ENCODE results near the gene METTL25B.

METTL25B gene

GRCh38 chr1:156727492-156727891, 777 bp upstream of the METTL25B start:
- no peaks in the 10 kb centered on the region for H3K9me3 ChIP-seq (ENCODE audit: control insufficient read depth, low read length)
- peaks cover 22% of the 10 kb centered on the region for H3K36me3 ChIP-seq (ENCODE audit: control insufficient read depth, insufficient read depth, low read length)
- 67 to 70% methylated on average over 7 of the region's 7 CpGs for WGBS, 2 experiments
- H3K4me3 ChIP-seq (ENCODE audit: insufficient read depth, low read depth, low read length), result peak overlapping the region; percentile 100
- no peaks in the 10 kb centered on the region for H3K27me3 ChIP-seq (ENCODE audit: control insufficient read depth, insufficient read depth, low read length, poor library complexity, severe bottlenecking)
- no peak overlapping the region for H3K27ac ChIP-seq (ENCODE audit: insufficient read depth, low read depth, low read length, poor library complexity, severe bottlenecking)
- H3K4me1 ChIP-seq (ENCODE audit: control insufficient read depth, insufficient read depth, low read length), result peaks cover 26% of the 10 kb centered on the region

- Histone ChIP-seq H3K9me3 (ENCODE audit: control insufficient read depth, low read length) (no peaks in the 10 kb centered on the region), H3K4me3 (ENCODE audit: insufficient read depth, low read depth, low read length) (peak within 1 kb of the TSS; percentile 100), H3K27ac (ENCODE audit: insufficient read depth, low read depth, low read length, poor library complexity, severe bottlenecking) (peak within 1 kb of the TSS; percentile 92), H3K4me1 (ENCODE audit: control insufficient read depth, insufficient read depth, low read length) (peaks cover 26% of the 10 kb centered on the region), H3K36me3 (ENCODE audit: control insufficient read depth, insufficient read depth, low read length) (peaks cover 9% of the 10 kb centered on the region), H3K27me3 (ENCODE audit: control insufficient read depth, insufficient read depth, low read length, poor library complexity, severe bottlenecking) (no peaks in the 10 kb centered on the region)
- 4% methylated on average over 57 of the region's 57 CpGs for WGBS, 2 experiments
Observed at GRCh38 chr1:156728599-156729462, 562 bp downstream of the METTL25B start, which contains the start of gene ISG20L2. TSS of gene ISG20L2 (minus strand) at chr1:156728766. CDS start at chr1:156727652, 1,114 bp downstream.

GRCh38 chr1:156733989-156734584, 5.8 kb downstream of the METTL25B start:
- peaks cover 2% of the 10 kb centered on the region for H3K4me1 ChIP-seq (ENCODE audit: control insufficient read depth, insufficient read depth, low read length)
- H3K9me3 ChIP-seq (ENCODE audit: control insufficient read depth, low read length), result no peaks in the 10 kb centered on the region
- no peaks in the 10 kb centered on the region for H3K27me3 ChIP-seq (ENCODE audit: control insufficient read depth, insufficient read depth, low read length, poor library complexity, severe bottlenecking)
- H3K4me3 ChIP-seq (ENCODE audit: insufficient read depth, low read depth, low read length), result no peak overlapping the region
- no peak overlapping the region for H3K27ac ChIP-seq (ENCODE audit: insufficient read depth, low read depth, low read length, poor library complexity, severe bottlenecking)
- WGBS, 2 experiments, result 95 to 96% methylated on average over 20 of the region's 20 CpGs
- H3K36me3 ChIP-seq (ENCODE audit: control insufficient read depth, insufficient read depth, low read length), result peaks cover 11% of the 10 kb centered on the region

GRCh38 chr1:156738407-156738806, 10.1 kb downstream of the METTL25B start:
- no peaks in the 10 kb centered on the region for H3K27me3 ChIP-seq (ENCODE audit: control insufficient read depth, insufficient read depth, low read length, poor library complexity, severe bottlenecking)
- H3K9me3 ChIP-seq (ENCODE audit: control insufficient read depth, low read length), result no peaks in the 10 kb centered on the region
- 95 to 96% methylated on average over 10 of the region's 10 CpGs for WGBS, 2 experiments
- H3K27ac ChIP-seq (ENCODE audit: insufficient read depth, low read depth, low read length, poor library complexity, severe bottlenecking), result no peak overlapping the region
- peaks cover 10% of the 10 kb centered on the region for H3K4me1 ChIP-seq (ENCODE audit: control insufficient read depth, insufficient read depth, low read length)
- H3K4me3 ChIP-seq (ENCODE audit: insufficient read depth, low read depth, low read length), result no peak overlapping the region
- peaks cover 20% of the 10 kb centered on the region for H3K36me3 ChIP-seq (ENCODE audit: control insufficient read depth, insufficient read depth, low read length)

GRCh38 chr1:156738916-156739315, 10.6 kb downstream of the METTL25B start:
- H3K27ac ChIP-seq (ENCODE audit: insufficient read depth, low read depth, low read length, poor library complexity, severe bottlenecking), result no peak overlapping the region
- H3K4me1 ChIP-seq (ENCODE audit: control insufficient read depth, insufficient read depth, low read length), result peaks cover 10% of the 10 kb centered on the region
- no peaks in the 10 kb centered on the region for H3K27me3 ChIP-seq (ENCODE audit: control insufficient read depth, insufficient read depth, low read length, poor library complexity, severe bottlenecking)
- H3K9me3 ChIP-seq (ENCODE audit: control insufficient read depth, low read length), result no peaks in the 10 kb centered on the region
- peaks cover 24% of the 10 kb centered on the region for H3K36me3 ChIP-seq (ENCODE audit: control insufficient read depth, insufficient read depth, low read length)
- no peak overlapping the region for H3K4me3 ChIP-seq (ENCODE audit: insufficient read depth, low read depth, low read length)
- 89 to 100% methylated on average over 2 of the region's 2 CpGs for WGBS, 2 experiments

GRCh38 chr1:156740237-156740740, 12.0 kb downstream of the METTL25B start:
- Histone ChIP-seq H3K27me3 (ENCODE audit: control insufficient read depth, insufficient read depth, low read length, poor library complexity, severe bottlenecking) (no peaks in the 10 kb centered on the region), H3K27ac (ENCODE audit: insufficient read depth, low read depth, low read length, poor library complexity, severe bottlenecking) (peak overlapping the region; percentile 33), H3K9me3 (ENCODE audit: control insufficient read depth, low read length) (no peaks in the 10 kb centered on the region), H3K4me3 (ENCODE audit: insufficient read depth, low read depth, low read length) (peak overlapping the region; percentile 69), H3K4me1 (ENCODE audit: control insufficient read depth, insufficient read depth, low read length) (peaks cover 14% of the 10 kb centered on the region), H3K36me3 (ENCODE audit: control insufficient read depth, insufficient read depth, low read length) (peaks cover 23% of the 10 kb centered on the region)
- 35 to 41% methylated on average over 6 to 7 of the region's 7 CpGs for WGBS, 2 experiments

GRCh38 chr1:156740741-156741480, 12.6 kb downstream of the METTL25B start, which contains the start of gene MRPL24:
TSS of gene MRPL24 (minus strand) at chr1:156741088. CDS start at chr1:156738704, 2,384 bp downstream.
- Histone ChIP-seq H3K27me3 (ENCODE audit: control insufficient read depth, insufficient read depth, low read length, poor library complexity, severe bottlenecking) (no peaks in the 10 kb centered on the region), H3K4me1 (ENCODE audit: control insufficient read depth, insufficient read depth, low read length) (peaks cover 20% of the 10 kb centered on the region), H3K36me3 (ENCODE audit: control insufficient read depth, insufficient read depth, low read length) (peaks cover 23% of the 10 kb centered on the region), H3K27ac (ENCODE audit: insufficient read depth, low read depth, low read length, poor library complexity, severe bottlenecking) (peak within 1 kb of the TSS; percentile 77), H3K9me3 (ENCODE audit: control insufficient read depth, low read length) (no peaks in the 10 kb centered on the region), H3K4me3 (ENCODE audit: insufficient read depth, low read depth, low read length) (peak within 1 kb of the TSS; percentile 69)
- WGBS, 2 experiments, result 0 to 1% methylated on average over 38 of the region's 38 CpGs

- 49 to 53% methylated on average over 8 of the region's 8 CpGs for WGBS, 2 experiments
- peak overlapping the region; percentile 2 for H3K4me3 ChIP-seq (ENCODE audit: insufficient read depth, low read depth, low read length)
- H3K4me1 ChIP-seq (ENCODE audit: control insufficient read depth, insufficient read depth, low read length), result peaks cover 24% of the 10 kb centered on the region
- H3K9me3 ChIP-seq (ENCODE audit: control insufficient read depth, low read length), result no peaks in the 10 kb centered on the region
- peak overlapping the region; percentile 77 for H3K27ac ChIP-seq (ENCODE audit: insufficient read depth, low read depth, low read length, poor library complexity, severe bottlenecking)
- no peaks in the 10 kb centered on the region for H3K27me3 ChIP-seq (ENCODE audit: control insufficient read depth, insufficient read depth, low read length, poor library complexity, severe bottlenecking)
- H3K36me3 ChIP-seq (ENCODE audit: control insufficient read depth, insufficient read depth, low read length), result peaks cover 19% of the 10 kb centered on the region
Observed at GRCh38 chr1:156741481-156741983, 13.3 kb downstream of the METTL25B start.

GRCh38 chr1:156742017-156742416, 13.7 kb downstream of the METTL25B start:
- Histone ChIP-seq H3K27ac (ENCODE audit: insufficient read depth, low read depth, low read length, poor library complexity, severe bottlenecking) (peak overlapping the region; percentile 63), H3K4me3 (ENCODE audit: insufficient read depth, low read depth, low read length) (no peak overlapping the region), H3K9me3 (ENCODE audit: control insufficient read depth, low read length) (no peaks in the 10 kb centered on the region), H3K4me1 (ENCODE audit: control insufficient read depth, insufficient read depth, low read length) (peaks cover 24% of the 10 kb centered on the region), H3K36me3 (ENCODE audit: control insufficient read depth, insufficient read depth, low read length) (peaks cover 18% of the 10 kb centered on the region), H3K27me3 (ENCODE audit: control insufficient read depth, insufficient read depth, low read length, poor library complexity, severe bottlenecking) (no peaks in the 10 kb centered on the region)
- 94 to 99% methylated on average over 3 of the region's 3 CpGs for WGBS, 2 experiments

All from ectodermal cell (in vitro differentiated cells).